Esophagus squamous epithelium (tissue), 4 donors: ENCODE measurements around the gene RHOC.

Experiments
- POLR2A ChIP-seq, 4 donors: fragments of 450-650 bp; IDR thresholded peaks; one replicate each; pipeline ENCODE4 v1.6.1; 2017; ENCODE audit warnings: antibody characterized with exemption in 4 of 4, mild to moderate bottlenecking in 4 of 4, moderate library complexity in 3 of 4
- TF ChIP-seq, protein P1 (sequence below), 6 experiments: fragments of 450-650 bp in 4 of 6; fragments of 200-600 bp in 2 of 6; sonication (generic) in 2 of 6; IDR thresholded peaks; one replicate each; pipeline ENCODE4 v1.5.1; 2016 to 2019; ENCODE audit warnings: antibody characterized with exemption in 6 of 6, mild to moderate bottlenecking in 4 of 6, moderate library complexity in 4 of 6

- TF ChIP-seq, protein P1, sequence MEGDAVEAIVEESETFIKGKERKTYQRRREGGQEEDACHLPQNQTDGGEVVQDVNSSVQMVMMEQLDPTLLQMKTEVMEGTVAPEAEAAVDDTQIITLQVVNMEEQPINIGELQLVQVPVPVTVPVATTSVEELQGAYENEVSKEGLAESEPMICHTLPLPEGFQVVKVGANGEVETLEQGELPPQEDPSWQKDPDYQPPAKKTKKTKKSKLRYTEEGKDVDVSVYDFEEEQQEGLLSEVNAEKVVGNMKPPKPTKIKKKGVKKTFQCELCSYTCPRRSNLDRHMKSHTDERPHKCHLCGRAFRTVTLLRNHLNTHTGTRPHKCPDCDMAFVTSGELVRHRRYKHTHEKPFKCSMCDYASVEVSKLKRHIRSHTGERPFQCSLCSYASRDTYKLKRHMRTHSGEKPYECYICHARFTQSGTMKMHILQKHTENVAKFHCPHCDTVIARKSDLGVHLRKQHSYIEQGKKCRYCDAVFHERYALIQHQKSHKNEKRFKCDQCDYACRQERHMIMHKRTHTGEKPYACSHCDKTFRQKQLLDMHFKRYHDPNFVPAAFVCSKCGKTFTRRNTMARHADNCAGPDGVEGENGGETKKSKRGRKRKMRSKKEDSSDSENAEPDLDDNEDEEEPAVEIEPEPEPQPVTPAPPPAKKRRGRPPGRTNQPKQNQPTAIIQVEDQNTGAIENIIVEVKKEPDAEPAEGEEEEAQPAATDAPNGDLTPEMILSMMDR (IDR thresholded peaks at IDR 0.05) = no peak
- no peak for TF ChIP-seq POLR2A (IDR thresholded peaks at IDR 0.05)
Measured at GRCh38 chr1:112687785-112688496, 19.0 kb downstream of the RHOC start.
